Measurements from ENCODE around the gene RDM1.
"Not testable (repeated sequence)": the region's sequence is repeated elsewhere in the genome, so short reads cannot be mapped to it uniquely, and the experiment has no call there.

RDM1 gene

GRCh38 chr17:35897772-35898171 is 32.8 kb downstream of the RDM1 start:
- DNase-seq, result not testable (repeated sequence)

- DNase-seq, result no peak
Measured at GRCh38 chr17:35895636-35896587, 34.7 kb downstream of the RDM1 start.

- no peak for DNase-seq
Measured at GRCh38 chr17:35894206-35894605, 36.4 kb downstream of the RDM1 start.

GRCh38 chr17:35893751-35894150 is 36.8 kb downstream of the RDM1 start:
- DNase-seq, result no peak

- no peak for DNase-seq
Measured at GRCh38 chr17:35892091-35893035, 38.2 kb downstream of the RDM1 start.

GRCh38 chr17:35891269-35891668 is 39.3 kb downstream of the RDM1 start:
- no peak for DNase-seq

GRCh38 chr17:35890774-35891155 is 39.8 kb downstream of the RDM1 start:
- no peak for DNase-seq

- no peak for DNase-seq
Measured at GRCh38 chr17:35889818-35890773, 40.5 kb downstream of the RDM1 start.

- no peak for DNase-seq
Measured at GRCh38 chr17:35889241-35889640, 41.3 kb downstream of the RDM1 start.

- no peak for DNase-seq
Measured at GRCh38 chr17:35879773-35880654, 50.6 kb downstream of the RDM1 start, which contains the start of gene CCL5. CCL5 (minus strand) TSS chr17:35880360.

- no peak for DNase-seq
Measured at GRCh38 chr17:35878361-35878760, 52.2 kb downstream of the RDM1 start.

GRCh38 chr17:35877345-35878029 is 53.1 kb downstream of the RDM1 start:
- no peak for DNase-seq

GRCh38 chr17:35876534-35876933 is 54.0 kb downstream of the RDM1 start:
- no peak for DNase-seq

- no peak for DNase-seq
Measured at GRCh38 chr17:35875800-35876139, 54.8 kb downstream of the RDM1 start.

- no peak for DNase-seq
Measured at GRCh38 chr17:35875072-35875799, 55.3 kb downstream of the RDM1 start.

- no peak for DNase-seq
Measured at GRCh38 chr17:35872196-35872980, 58.2 kb downstream of the RDM1 start.

GRCh38 chr17:35870906-35871819 is 59.4 kb downstream of the RDM1 start:
- no peak for DNase-seq

- no peak for DNase-seq
Measured at GRCh38 chr17:35868737-35869136, 61.8 kb downstream of the RDM1 start, which contains the start of gene HEATR9. HEATR9 (minus strand) TSS chr17:35868891; CDS start chr17:35868742, 149 bp downstream.
